K562 (cell line): ENCODE data around the gene TAL1. TPM values are rescaled to one million over a fixed set of nuclear protein-coding genes. Genes with fewer than 3 reads are reported as not detected.

Experiments used
- BCL6 ChIP-seq: fragments of 250-450 bp; sonication (Bioruptor Pico); IDR thresholded peaks from 2 replicates; pipeline ENCODE4 v1.4.0; 2020
- CHD4 ChIP-seq: fragments of 200-600 bp; sonication (generic); IDR thresholded peaks from 3 replicates; pipeline ENCODE4 v1.6.1; 2012; ENCODE audit warnings: low read depth, mild to moderate bottlenecking, mixed read lengths, low read length, inconsistent platforms; ENCODE audit not compliant: insufficient read depth, insufficient replicate concordance, poor library complexity, severe bottlenecking
- CXXC5 ChIP-seq: fragments of 250-450 bp; sonication (Bioruptor Pico); IDR thresholded peaks from 2 replicates; pipeline ENCODE4 v1.8.0; 2022; ENCODE audit warnings: inconsistent platforms, mild to moderate bottlenecking, moderate library complexity
- E2F1 ChIP-seq: sonication (generic); formaldehyde crosslinking; IDR thresholded peaks from 2 replicates; pipeline ENCODE4 v1.8.1; 2023; ENCODE audit warnings: mild to moderate bottlenecking, missing genetic modification reagents, moderate library complexity
- ELF1 ChIP-seq: fragments of 200-800 bp; sonication (Bioruptor generic); IDR thresholded peaks from 2 replicates; pipeline ENCODE4 v1.6.1; 2016; ENCODE audit warnings: missing genetic modification characterization, missing compliant biosample characterization
- FOXK2 ChIP-seq, 2 experiments: fragments of 450-650 bp; IDR thresholded peaks in 1 of 2; conservative IDR thresholded peaks in 1 of 2; 2 replicates each; pipeline ENCODE4 v1.6.1; 2016; ENCODE audit warnings: low read depth in 2 of 2, mild to moderate bottlenecking in 1 of 2
- GTF2F1 ChIP-seq: IDR thresholded peaks from 2 replicates; pipeline ENCODE4 v1.6.1; 2011; ENCODE audit warnings: low read depth, low read length, improper control_type of control experiment
- HNRNPLL ChIP-seq: fragments of 200-400 bp; formaldehyde crosslinking; IDR thresholded peaks from 2 replicates; pipeline ENCODE4 v1.6.1; 2017; ENCODE audit warnings: low read length, low read depth, mild to moderate bottlenecking; ENCODE audit not compliant: poor library complexity, severe bottlenecking
- HNRNPUL1 ChIP-seq: fragments of 200-400 bp; formaldehyde crosslinking; IDR thresholded peaks from 2 replicates; pipeline ENCODE4 v1.6.1; 2017; ENCODE audit warnings: low read length
- MLX ChIP-seq, 2 experiments: fragments of 450-650 bp in 1 of 2; sonication (generic) in 1 of 2; formaldehyde crosslinking; conservative IDR thresholded peaks; 2 replicates each; pipeline versions ENCODE4 v1.4.0 to v1.8.1; 2020 to 2022; ENCODE audit warnings: mild to moderate bottlenecking in 1 of 2, missing genetic modification reagents in 1 of 2
- POU5F1 ChIP-seq: fragments of 150-350 bp; IDR thresholded peaks from 2 replicates; pipeline ENCODE4 v1.6.1; 2014; ENCODE audit warnings: borderline replicate concordance, low read length, low read depth, mild to moderate bottlenecking; ENCODE audit not compliant: partially characterized antibody
- RAD21 ChIP-seq, 2 experiments: fragments of 250-450 bp in 1 of 2; fragments of 450-650 bp in 1 of 2; sonication (Bioruptor Pico) in 1 of 2; formaldehyde crosslinking in 1 of 2; IDR thresholded peaks in 1 of 2; conservative IDR thresholded peaks in 1 of 2; 2 replicates each; pipeline versions ENCODE4 v1.4.0 to v1.8.0; 2020 to 2022; ENCODE audit warnings: mild to moderate bottlenecking in 2 of 2, moderate library complexity in 1 of 2
- RBM14 ChIP-seq: fragments of 200-400 bp; formaldehyde crosslinking; IDR thresholded peaks from 2 replicates; pipeline ENCODE4 v1.6.1; 2018; ENCODE audit warnings: low read depth, mild to moderate bottlenecking, low read length, moderate library complexity, borderline replicate concordance; ENCODE audit not compliant: insufficient read depth
- SIN3A ChIP-seq, 2 experiments: fragments of 150-350 bp in 1 of 2; IDR thresholded peaks; 2 replicates each; pipeline ENCODE4 v1.6.1; 2011 to 2016; ENCODE audit warnings: borderline replicate concordance in 2 of 2, low read depth in 2 of 2, low read length in 2 of 2, mild to moderate bottlenecking in 2 of 2, moderate library complexity in 2 of 2; ENCODE audit not compliant: control insufficient read depth in 1 of 2
- SP2 ChIP-seq: IDR thresholded peaks from 2 replicates; pipeline ENCODE4 v1.6.1; 2011; ENCODE audit warnings: mild to moderate bottlenecking, low read depth, low read length, moderate library complexity; ENCODE audit not compliant: poor library complexity, severe bottlenecking; ENCODE audit errors: extremely low read depth
- STAG1 ChIP-seq: sonication (generic); formaldehyde crosslinking; IDR thresholded peaks from 2 replicates; pipeline ENCODE4 v1.5.0; 2020; ENCODE audit warnings: missing genetic modification reagents, borderline replicate concordance
- TCF7L2 ChIP-seq: fragments of 150-350 bp; IDR thresholded peaks from 2 replicates; pipeline ENCODE4 v1.6.1; 2016; ENCODE audit warnings: low read depth, mild to moderate bottlenecking, low read length, moderate library complexity
- ZBTB34 ChIP-seq: fragments of 250-450 bp; sonication (Bioruptor Pico); IDR thresholded peaks from 2 replicates; pipeline ENCODE4 v1.8.0; 2021; ENCODE audit warnings: mild to moderate bottlenecking, moderate library complexity
- ZFP36 ChIP-seq: fragments of 150-350 bp; IDR thresholded peaks from 2 replicates; pipeline ENCODE4 v1.6.1; 2018; ENCODE audit warnings: low read length, low read depth; ENCODE audit not compliant: partially characterized antibody
- ZNF449 ChIP-seq: fragments of 250-450 bp; sonication (Bioruptor Pico); IDR thresholded peaks from 2 replicates; pipeline ENCODE4 v1.8.0; 2022; ENCODE audit warnings: moderate library complexity, mild to moderate bottlenecking, inconsistent platforms
- polyA plus RNA-seq, 8 experiments: library from polyadenylated mRNA; depleted of rRNA in 4 of 8; stranded (reverse) in 5 of 8; unstranded in 3 of 8; fragments of >200 nt; fragmentation: Nextera tagmentation in 2 of 8; fragmentation: Illumina TruSeq in 1 of 8; extraction: Ambion mirVana in 2 of 8; extraction: Trizol in 1 of 8; gene quantifications; 2 replicates each; pipeline versions ENCODE4 v1.2.1 to v1.2.3, GENCODE V29; 2011 to 2014; ENCODE audit warnings: inconsistent platforms in 1 of 8, missing spikeins in 1 of 8
- total RNA-seq, 7 experiments: library from RNA; depleted of rRNA in 6 of 7; stranded (reverse); fragments of >200 nt in 6 of 7; fragmentation: Illumina TruSeq in 2 of 7; extraction: Trizol in 2 of 7; gene quantifications; 2 replicates each; pipeline versions ENCODE4 v1.2.1 to v1.2.3, GENCODE V29; 2011 to 2021; ENCODE audit warnings: low replicate concordance in 1 of 7

The TAL1 gene
- total and polyA plus RNA-seq, 9 of the 15 experiments (the other 6 are each of a cell fraction or from before 2014, with no cell fraction given), result 18.5 to 106 (median 59.7) TPM

GRCh38 chr1:47181095-47181954 lies 50.7 kb downstream of the TAL1 start (continued):
- TF ChIP-seq BCL6 (CRISPR knock-in tag), result peak; percentile 94
- TF ChIP-seq FOXK2 (conservative IDR thresholded peaks at IDR 0.05 in 1 of 2, IDR thresholded peaks at IDR 0.05 in 1 of 2; ENCODE audit: low read depth in 2 of 2), result peak in 1 of 2 experiments; percentile 4; a peak in 1 of 4 replicates
- TF ChIP-seq ZBTB34 (CRISPR knock-in tag), result peak; percentile 89
- no peak for TF ChIP-seq TCF7L2
- peak; percentile 14 to 28; a peak in 2 of 4 replicates for TF ChIP-seq RAD21 (CRISPR knock-in tag; conservative IDR thresholded peaks at IDR 0.05 in 1 of 2, IDR thresholded peaks at IDR 0.05 in 1 of 2)
- peak; percentile 100 for TF ChIP-seq CXXC5
- 0 out of 2 replicates have a peak, but pooled peaks have one; percentile 70 for TF ChIP-seq GTF2F1
- no peak for TF ChIP-seq RBM14
- peak in 1 of 2 experiments; percentile 63; a peak in 1 of 4 replicates for TF ChIP-seq SIN3A (IDR thresholded peaks at IDR 0.05; ENCODE audit: borderline replicate concordance in 2 of 2, control insufficient read depth in 1 of 2, low read depth in 2 of 2, low read length in 2 of 2)
- TF ChIP-seq POU5F1, result no peak
- peak; percentile 98 for TF ChIP-seq ZNF449 (CRISPR knock-in tag)
- peak; percentile 35; the same call in 1 of the 2 replicates for TF ChIP-seq E2F1 (CRISPR knock-in tag)
- no peak; the same call in 1 of the 2 replicates for TF ChIP-seq ELF1
- TF ChIP-seq HNRNPLL, result no peak
- no peak for TF ChIP-seq HNRNPUL1
- TF ChIP-seq ZFP36, result peak; percentile 45
- TF ChIP-seq MLX (CRISPR knock-in tag; conservative IDR thresholded peaks at IDR 0.05), result peak in 1 of 2 experiments; percentile 85; a peak in 1 of 4 replicates
- no peak for TF ChIP-seq CHD4
- no peak for TF ChIP-seq STAG1 (CRISPR knock-in tag)
- TF ChIP-seq SP2, result peak; percentile 3
